Mucosa of gallbladder (tissue), 1 donor: ENCODE data around the gene C11orf21. TPM values are rescaled to one million over a fixed set of nuclear protein-coding genes. Genes with fewer than 3 reads are reported as not detected.

ENCODE experiments used
- DNase-seq: peaks from one replicate; pipeline ENCODE4 v3.0.0-alpha.2; 2020; ENCODE audit warnings: low spot score
- total RNA-seq: library from RNA; stranded (reverse); gene quantifications from one replicate; pipeline ENCODE4 v1.2.1, GENCODE V29; 2021
- donor health status: DM: no; HTN: no; CAD: no.

C11orf21 gene
- total RNA-seq, 1 donor from 2014 or later: 1.6 TPM

DNA sequence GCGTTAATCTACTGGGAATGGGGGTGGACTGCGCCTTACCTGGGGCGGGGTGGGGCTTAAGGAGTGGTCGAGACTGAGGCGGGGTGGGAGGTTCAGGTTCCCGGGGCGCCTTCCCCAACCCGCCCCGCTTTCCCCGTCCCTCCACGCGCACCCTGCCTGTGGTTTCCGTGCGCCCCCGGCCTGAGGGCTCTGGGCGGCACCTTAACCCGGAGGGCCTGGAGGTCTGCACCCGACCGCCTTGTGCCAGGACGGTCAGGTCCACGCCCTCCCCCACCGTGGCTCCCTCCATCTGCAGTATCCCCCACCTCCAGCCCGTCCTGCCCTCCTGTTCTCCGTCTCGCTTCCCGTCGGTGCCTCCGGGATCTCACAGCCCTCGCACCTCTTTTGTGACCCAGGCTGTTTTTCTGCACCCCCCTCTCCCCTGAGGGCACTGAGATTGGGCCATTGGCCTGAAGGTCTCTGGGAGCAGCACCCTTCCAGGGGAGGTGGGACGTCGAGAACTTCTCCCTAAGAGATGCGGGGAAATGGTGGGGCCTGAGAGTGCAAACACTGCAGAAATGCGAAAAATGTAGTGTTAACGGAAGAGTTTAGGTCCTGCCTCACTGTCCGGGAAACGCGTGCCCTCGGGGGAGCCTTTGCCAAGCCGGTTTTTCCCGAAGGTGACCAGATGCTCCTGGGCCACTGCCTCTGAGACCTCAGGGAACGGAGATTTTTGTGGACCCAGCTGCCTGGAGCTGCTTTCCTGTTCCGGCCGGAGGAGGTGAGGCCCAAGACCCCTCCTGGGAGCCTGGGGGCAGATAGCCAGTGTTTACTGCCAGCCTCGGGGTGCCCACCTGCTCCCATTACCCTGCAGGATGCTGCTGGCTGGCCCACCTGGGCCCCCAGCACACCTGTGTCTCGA, 30.1 kb downstream of the C11orf21 start:
- DNase-seq: peak; percentile 7

DNA sequence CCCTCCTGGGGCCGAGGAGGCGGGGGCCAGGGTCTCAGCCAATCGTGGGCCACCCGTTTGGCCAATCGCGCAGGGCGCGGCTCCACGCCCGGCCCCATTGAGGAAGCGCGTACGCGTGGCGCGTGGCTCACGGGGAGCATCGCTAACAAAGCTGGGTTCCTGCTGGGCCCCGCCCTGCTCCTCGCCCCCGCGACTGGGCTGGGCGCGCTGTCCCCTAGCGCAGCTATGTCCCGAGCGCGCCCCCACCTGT, 30.7 kb downstream of the C11orf21 start:
- DNase-seq: peak; percentile 16

DNA sequence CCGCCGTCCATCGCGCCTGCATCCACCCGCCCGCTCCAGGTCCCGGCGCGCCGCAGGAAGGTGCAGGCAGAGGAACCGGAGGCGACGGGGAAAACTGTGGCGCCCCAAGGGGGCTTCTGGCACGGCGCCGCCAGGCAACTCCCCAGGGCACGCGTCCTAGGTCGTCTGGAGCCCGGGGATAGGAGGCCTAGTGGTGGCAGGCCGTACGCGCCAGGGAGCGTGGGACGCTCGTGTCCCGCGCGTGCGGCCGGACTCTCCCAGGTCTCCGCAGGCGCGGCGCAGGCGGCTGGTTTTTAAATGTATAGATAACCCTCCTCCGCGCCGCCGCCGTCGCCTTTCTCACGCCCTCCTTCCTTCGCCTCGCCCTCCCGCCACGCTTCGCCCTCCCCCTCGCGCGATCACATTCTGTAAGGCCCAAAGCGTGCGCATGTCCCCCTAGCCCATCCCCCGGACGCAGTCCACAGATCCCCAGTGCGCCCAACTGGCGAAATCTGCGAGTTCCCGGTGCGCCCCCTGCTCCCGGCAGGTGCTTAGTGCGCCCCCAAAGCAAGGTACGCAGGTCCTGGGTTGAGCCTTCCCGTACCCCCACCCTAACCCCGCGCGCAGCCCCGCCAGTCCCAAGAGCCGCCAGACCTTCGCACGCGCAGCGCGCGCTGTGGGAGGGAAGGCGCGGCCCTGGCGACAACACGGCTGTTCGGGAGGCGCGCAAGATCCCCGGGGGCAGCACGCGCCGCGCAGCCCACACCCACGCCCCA, 31.2 kb downstream of the C11orf21 start, which contains the start of gene ASCL2:
Gene ASCL2, minus strand, starts transcription at position 267 of the 755 bp plus-strand sequence. Its CDS starts 256 bp downstream, at position 11.
- peak; percentile 8 for DNase-seq

DNA sequence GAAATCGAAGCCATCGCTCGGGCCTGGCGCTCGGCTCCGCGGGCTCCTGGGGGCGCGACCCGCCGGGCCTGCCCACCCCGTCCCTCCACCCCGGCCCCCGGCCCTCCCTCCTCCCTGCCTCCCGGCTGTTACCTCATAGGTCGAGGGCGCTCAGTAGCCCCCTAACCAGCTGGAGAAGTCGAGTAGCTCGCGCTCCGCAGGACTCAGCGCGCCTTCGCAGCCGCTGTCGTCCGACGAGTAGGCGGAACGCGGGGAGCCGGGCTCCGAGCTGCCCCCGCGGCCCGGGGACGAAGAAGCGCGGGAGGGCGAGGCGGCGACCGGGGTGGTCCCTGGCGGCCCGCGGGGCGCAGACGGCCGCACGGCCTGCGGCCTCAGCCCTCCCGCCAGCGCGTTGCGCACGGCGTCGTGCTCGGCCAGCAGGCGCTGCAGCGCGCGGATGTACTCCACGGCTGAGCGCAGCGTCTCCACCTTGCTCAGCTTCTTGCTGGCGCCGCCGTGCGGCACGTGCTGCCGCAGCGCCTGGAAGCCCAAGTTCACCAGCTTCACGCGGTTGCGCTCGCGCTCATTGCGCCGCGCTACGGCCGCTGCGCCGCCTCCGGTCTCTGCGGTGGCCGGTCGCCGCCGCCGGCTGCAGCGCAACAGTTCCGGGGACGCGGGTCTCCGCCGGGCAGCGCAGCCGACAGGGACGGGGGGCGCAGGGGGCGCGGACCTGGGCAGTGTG, 32.0 kb downstream of the C11orf21 start:
- DNase-seq: peak; percentile 60

DNA sequence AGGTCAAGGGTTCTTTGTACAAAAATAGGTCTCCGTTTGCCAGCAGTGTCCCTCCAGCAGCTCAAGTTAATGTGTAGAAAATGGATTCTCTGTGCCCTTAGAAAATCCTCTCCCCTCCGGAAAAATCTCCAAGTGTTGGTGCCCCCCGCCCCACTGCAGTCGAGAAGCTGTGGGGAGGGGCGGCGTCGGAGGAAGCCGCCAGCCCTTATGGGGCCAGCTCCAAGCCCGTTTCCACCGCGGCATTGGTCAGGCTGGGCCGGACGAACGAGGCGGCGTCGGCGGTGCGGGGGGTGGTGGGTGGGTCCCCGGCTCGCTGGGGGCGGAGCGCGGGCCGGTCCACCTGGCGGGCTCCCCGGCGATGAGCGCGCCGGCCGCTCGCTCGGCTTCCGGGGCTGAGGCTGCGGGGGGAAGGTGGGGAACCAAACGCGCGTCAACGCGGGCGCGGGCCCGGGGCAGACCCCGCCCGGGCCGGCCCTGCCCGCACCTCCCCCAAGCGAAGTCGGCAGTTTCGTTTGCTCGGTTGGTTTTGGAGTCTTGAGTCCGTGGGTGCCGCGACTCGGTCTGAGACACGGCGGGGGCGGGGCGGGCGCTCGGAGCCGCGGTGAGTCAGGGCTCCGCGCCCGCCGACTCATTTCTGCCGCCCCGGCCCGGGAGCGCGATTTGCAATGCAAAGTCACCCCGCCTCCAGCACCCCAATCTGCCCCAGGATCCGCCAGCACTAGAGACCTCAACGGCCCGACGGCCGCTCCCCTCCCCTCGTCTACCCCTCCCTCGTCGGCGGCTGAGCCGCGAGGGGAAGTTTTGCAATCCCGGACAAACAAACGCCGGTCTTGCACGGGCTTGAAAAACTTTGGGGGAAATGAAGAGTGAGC, 32.8 kb downstream of the C11orf21 start:
- DNase-seq: peak; percentile 20

DNA sequence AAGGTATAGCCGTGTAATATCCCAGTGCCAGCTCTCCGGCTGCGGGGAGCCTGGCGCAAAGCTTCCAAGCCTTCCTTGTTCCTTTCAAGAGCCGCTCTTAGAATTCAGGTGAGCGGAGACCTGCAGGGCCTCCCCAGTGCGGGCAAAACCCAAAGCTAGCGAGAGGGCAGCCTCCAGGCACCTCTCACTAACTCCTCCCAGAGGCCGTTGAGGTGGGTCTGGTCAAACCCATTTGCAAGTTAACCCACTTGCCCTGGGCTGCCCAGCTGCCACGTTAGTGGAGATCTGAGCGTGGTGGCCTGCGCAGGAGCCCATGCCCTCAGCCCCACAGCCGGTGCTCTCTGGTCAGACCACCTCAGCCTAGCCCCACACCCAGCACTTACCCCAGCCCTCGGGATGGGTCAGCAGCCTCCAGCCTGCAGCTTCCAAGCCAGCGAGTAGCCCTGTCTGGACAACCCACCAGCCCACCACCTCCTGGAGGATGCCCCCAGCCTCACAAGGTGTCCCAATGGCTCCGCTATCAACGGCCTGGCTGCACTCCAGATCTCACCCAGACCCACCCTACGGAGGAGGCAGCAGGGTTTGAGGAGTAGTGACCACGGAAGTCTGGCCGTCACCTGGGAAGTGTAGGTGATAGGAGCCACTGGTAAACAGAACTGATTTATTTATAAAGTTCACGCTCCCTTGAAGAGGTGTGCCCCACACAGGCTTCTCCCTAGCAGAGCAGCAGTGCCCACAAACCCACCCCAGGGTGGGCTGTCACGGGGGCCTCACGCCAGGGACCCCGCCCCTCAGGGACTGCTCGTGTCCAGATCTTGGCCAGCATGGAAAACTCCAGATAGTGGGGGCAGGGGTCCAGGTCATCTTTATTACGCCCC, 33.6 kb downstream of the C11orf21 start:
- DNase-seq: peak; percentile 8

DNA sequence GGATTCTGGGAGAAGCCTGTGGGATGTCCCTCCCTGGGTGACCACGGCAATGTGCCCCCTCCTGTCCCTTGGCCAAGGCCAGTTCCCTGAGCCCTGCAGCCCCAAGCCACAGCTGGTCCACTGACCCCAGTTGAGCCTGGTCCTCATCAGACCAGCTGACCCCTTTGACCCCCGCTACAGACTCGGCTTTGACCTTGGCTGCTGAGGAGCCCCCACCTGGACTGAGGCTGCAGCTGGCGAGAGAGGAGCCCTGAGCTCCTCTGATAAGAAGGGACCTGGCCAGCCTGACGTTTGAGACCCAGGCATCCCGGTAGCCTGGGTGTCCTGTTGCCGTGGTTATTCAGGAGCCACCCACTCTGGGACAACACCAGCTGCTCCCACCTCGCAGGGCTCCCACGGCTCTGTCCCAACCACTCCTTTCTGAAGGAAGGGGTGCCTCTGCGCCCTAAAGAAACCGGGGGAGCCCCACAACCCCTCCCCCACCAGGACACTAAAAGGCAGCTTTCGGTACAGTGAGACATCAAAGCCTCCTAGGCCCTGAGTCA, 34.3 kb downstream of the C11orf21 start:
- DNase-seq: peak; percentile 9

DNA sequence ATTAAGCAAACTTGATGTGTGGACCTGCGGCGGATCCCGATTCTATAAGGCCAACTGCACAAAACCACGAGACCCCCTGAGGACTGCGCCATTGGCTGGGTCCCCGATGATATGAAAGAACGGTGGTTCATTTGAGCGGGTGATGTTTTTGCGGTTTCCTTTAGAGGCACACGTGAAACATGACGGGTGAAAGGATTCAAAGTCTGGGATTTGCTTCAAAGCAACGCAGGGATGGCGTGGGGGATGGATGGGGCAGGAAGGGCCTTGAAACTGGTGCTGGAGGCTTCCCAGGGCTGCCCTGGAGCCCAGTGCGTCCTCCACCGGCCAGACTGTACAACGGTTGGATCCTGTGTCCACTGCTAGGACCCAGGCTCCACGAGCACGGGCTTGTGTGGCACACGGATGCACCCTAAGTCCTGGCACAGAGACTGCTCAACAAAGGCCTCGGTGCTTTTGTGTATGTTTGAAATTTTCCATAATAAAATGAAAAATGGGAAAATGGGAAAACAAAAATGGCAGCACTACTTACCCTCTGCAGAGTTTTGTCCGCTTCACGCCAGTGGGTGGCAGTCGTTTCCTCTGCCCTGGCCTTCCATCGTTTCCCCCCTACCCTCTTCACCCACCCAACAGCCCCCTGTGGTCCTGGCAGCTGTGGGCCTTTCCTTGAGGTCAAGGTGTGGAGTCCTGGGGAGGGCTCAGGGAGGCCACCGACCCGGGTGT, 35.0 kb downstream of the C11orf21 start:
- DNase-seq: no peak

DNA sequence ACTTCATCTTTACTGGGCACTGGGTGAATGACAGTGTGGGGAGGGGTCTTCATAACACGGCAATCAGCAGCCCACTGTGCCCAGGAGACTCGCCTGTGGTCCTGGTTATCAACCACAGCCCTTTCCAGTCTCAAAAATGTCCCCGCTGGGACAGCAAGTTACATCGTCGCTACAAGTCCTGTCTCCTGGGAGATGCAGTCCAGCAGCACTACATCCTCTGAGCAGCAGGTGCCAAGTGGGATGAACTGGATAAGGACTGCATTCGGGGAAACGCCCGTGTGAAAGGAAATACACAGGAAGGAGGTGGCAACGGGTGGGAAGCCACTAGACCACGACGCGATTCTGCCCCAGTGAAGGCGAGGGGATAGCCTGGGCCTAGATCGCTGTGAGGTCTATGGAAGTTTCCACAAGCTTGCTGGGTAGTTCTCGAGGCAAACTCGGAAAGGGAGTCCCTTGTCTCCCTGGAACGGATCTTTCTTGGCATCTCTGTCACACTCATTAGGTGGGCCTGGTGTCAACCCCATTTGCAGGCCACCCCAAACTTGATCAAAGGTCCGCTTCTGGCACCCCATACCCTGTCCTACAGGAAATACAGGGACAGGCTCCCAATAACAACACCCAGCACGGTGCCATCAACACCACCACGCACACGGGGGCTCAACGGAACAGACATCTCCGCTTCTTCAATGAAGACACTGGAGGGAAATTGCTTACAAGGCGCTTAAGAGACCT, 35.7 kb downstream of the C11orf21 start:
- DNase-seq: peak; percentile 7

DNA sequence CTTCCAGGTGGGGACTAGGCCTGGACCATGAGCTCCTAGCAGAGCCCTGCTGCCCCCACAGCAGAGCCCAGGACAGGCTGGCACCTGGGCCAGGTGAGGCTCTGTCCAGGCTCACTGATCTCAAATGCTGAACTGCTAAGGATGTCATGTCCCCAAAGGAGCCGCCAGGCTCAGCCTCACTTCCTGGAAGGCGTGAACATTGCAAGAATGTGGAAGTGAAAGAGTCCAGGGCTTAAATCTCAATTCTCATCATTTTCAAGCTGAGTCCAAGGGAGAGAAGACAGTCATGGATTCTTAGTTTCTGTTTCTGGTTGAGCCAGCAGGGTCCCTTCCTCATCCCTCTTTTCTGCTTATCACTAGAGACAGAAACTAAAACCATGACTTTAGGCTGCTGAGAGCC, 36.3 kb downstream of the C11orf21 start:
- peak; percentile 9 for DNase-seq

DNA sequence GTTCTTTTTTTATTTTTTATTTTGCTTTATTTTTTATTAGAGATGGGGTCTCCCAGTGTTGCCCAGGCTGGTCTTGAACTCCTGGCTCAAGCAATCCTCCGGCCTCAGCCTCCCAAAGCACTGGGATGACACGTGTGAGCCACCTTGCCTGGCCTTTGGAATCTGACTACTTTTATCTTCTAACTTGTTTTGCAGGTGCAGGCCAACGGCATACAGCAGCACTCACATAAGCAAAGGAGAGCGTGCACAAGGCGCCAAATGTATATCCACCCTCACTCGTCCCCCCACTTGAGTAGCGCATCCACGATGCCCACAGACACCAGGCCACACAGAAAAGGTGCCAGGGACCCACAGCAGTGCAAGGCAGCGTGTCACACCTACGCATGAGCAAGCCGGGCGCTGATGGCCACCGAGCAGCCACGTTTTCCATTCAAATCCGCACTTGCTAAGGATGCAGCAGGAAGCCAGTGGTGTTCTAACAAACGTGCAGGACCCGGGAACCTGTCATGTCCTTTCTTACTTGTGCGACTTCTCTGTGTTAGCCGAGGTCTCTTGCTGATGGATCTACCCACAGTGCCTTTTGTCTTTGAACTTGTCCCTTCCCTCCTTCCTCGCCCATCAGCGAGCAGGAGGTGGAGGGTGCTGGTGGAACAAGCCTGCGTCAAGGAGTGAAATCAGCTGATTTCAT, 37.2 kb downstream of the C11orf21 start:
- peak; percentile 8 for DNase-seq

DNA sequence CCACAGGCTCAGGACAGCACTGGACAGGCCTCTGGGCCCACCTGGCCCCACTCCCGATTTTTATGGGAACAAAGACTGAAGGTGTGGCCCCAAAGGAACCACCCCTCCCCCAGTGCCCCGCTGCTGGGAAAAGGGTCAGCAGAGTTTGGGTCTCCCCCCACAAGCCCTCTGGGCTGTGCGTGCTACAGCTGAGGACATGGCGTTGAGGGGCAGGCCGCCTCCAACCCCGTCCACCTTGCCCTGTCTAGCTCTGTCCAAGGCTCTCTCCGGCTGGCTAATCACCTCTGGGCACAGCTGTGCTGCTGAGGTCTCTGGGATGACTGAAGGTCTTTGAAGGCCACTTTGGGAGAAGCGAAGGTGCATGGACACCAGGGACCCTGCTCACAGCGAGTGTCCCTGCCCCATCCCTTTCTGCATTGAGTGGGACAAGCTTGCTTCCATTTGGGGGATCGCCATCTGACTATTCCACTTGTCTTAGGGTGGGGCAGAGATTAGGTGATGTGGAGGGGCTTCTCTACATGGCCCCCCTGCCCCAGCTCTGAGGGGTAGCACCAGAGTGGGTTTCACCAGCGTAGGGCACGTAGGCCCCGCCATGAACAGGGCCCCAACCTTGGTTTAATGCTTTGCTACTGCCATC, 37.9 kb downstream of the C11orf21 start:
- DNase-seq: no peak

DNA sequence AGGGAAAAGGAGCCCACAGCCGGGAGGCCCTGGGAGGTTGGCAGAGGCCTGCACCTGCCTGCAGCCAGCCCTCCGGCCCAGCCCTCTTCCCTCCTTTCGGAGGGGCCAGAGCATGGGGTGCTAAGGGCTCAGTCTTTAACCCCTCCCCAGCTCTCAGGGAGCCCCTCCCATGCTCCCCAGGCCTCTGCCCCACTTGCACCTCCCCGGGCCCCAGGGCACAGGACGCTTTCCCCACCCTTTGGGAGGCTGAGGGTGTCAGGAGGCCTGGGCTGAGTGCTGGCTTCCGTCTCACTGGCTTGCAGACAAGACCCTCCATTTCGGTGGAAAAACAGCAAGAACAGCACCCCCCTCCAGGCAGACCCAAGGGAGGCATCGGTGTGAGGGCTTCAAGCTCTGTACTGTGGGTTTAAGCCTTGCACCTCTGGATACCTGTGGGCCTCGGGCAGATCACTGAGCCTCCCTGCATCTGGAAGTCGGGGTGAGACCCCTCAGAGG, 38.6 kb downstream of the C11orf21 start:
- DNase-seq: no peak

DNA sequence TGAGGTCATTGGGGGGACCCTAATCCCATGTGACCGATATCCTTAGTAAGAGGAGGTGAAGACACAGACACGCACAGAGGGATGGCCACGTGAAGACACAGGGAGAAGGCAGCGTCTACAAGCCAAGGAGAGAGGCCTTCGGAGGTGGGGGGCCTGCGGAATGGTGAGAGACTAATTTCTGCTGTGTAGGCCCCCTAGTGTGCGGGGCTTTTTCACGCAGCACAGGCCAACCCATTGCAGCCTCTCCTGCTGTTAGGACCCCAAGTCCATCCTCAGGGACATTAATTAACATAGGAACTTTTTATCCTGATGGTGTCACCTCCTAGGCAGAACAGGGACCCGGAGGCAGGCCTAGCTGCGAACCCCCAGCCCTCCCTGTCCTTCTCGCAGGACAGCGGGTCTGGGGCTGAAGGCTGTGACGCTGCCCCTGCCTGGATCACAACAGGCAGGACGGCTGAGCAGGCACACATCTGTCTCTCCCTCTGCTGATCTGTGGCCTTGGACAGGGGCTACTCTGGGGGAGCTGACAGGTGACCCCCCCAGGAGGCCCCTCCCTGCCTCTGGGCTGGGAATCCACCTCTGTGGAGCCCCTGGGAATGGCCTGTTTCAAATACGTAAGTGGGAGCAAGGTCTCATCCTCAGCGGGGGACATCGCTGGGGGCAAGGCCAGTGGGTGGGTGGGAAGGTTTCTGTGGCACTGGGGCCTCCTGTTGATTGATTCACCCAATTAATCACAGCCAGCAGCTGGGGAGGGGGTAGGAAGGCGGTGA, 39.2 kb downstream of the C11orf21 start:
- no peak for DNase-seq

DNA sequence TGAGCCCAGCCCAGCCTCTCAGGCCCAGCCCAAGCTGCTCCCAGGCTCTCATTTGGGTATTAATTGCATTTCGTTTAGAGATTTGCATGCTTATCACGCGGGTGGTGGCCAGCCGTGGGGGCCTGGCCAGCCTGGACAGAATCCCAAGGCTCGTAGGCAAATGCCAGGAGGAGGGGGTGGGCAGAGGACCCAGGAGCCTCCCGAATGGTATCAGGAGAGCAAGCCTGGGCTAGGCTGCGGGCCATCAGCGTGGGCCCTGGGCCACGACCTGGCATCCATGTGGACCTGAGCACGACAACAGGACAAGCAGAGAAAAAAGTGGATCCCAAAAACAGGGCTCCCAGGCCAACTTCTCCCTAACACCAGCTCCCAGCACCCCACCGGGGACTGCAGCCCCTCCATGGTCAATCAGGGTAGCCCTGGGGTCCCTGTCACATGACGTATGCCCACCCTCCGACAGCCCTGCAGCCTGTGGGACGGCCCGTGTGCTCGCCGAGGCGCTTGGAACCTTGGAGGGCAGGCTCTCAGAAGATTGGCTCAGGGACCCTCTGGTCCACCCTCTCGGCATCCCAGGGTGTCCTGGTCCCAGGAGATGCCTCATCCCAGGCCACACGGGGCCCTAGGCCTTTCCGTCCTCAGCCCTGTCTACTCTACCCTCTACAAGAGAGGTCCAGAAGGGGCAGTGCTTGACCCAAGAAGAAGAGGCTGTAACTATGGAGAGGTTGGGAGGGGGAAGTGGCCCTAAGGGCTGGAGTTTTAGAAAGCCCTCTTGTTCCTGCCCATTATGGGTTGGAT, 40.1 kb downstream of the C11orf21 start:
- no peak for DNase-seq
